Fibroblast of lung (primary cell): ENCODE data around the gene THSD7A. TPM values are rescaled to one million over a fixed set of nuclear protein-coding genes. Genes with fewer than 3 reads are reported as not detected.

ENCODE experiments used
- DNase-seq, 2 donors: peaks; one replicate each; pipeline versions ENCODE4 v3.0.0 to v3.0.0-alpha.2; 2010; ENCODE audit warnings: low read depth in 2 of 2
- H2AFZ ChIP-seq: 2 replicates; pipeline ENCODE4 v1.5.1; 2012; ENCODE audit warnings: low read length, control low read depth, inconsistent platforms
- H3K27ac ChIP-seq: 2 replicates; pipeline ENCODE4 v1.5.1; 2011; ENCODE audit warnings: low read length, control low read depth; ENCODE audit not compliant: insufficient read depth
- H3K27me3 ChIP-seq: 2 replicates; pipeline ENCODE4 v1.5.1; 2011; ENCODE audit warnings: mild to moderate bottlenecking, low read length; ENCODE audit not compliant: control insufficient read depth, insufficient read depth
- H3K36me3 ChIP-seq: 2 replicates; pipeline ENCODE4 v1.5.1; 2011; ENCODE audit warnings: low read length; ENCODE audit not compliant: control insufficient read depth, insufficient read depth
- H3K4me1 ChIP-seq: 2 replicates; pipeline ENCODE4 v1.5.1; 2011; ENCODE audit warnings: low read length; ENCODE audit not compliant: control insufficient read depth, insufficient read depth; ENCODE audit errors: extremely low read depth
- H3K4me2 ChIP-seq: 2 replicates; pipeline ENCODE4 v1.5.1; 2011; ENCODE audit warnings: low read length, control low read depth; ENCODE audit not compliant: insufficient read depth; ENCODE audit errors: extremely low read depth
- H3K4me3 ChIP-seq, 4 experiments: fragments of 200-600 bp in 1 of 4; sonication (generic) in 1 of 4; replicated peaks in 1 of 4; 2 replicates each; pipeline ENCODE4 v1.5.1; 2011 to 2016; ENCODE audit warnings: low read length in 4 of 4, low read depth in 3 of 4, mild to moderate bottlenecking in 3 of 4, control low read depth in 2 of 4, inconsistent platforms in 1 of 4, mixed read lengths in 1 of 4; ENCODE audit not compliant: insufficient read depth in 1 of 4; ENCODE audit errors: control extremely low read depth in 1 of 4
- H3K79me2 ChIP-seq: 2 replicates; pipeline ENCODE4 v1.5.1; 2012; ENCODE audit warnings: mild to moderate bottlenecking, low read length, inconsistent platforms; ENCODE audit not compliant: control insufficient read depth, insufficient read depth
- H3K9ac ChIP-seq: 2 replicates; pipeline ENCODE4 v1.5.1; 2011; ENCODE audit warnings: mild to moderate bottlenecking, low read length, control low read depth; ENCODE audit not compliant: insufficient read depth
- H3K9me3 ChIP-seq: 2 replicates; pipeline ENCODE4 v1.5.1; 2012; ENCODE audit warnings: low read depth, low read length; ENCODE audit not compliant: control insufficient read depth, insufficient read depth
- H4K20me1 ChIP-seq: 2 replicates; pipeline ENCODE4 v1.5.1; 2011; ENCODE audit warnings: low read length; ENCODE audit not compliant: control insufficient read depth, insufficient read depth; ENCODE audit errors: extremely low read depth
- CTCF ChIP-seq, 2 donors: IDR thresholded peaks in 1 of 2; conservative IDR thresholded peaks in 1 of 2; 1 replicate in 1 of 2; 2 replicates in 1 of 2; pipeline ENCODE4 v1.5.1; 2011 to 2012; ENCODE audit warnings: low read length in 2 of 2, control low read depth in 1 of 2, inconsistent platforms in 1 of 2, low read depth in 1 of 2, mild to moderate bottlenecking in 1 of 2
- EZH2 ChIP-seq: IDR thresholded peaks from 2 replicates; pipeline ENCODE4 v1.5.1; 2012; ENCODE audit warnings: low read length, control low read depth, mild to moderate bottlenecking; ENCODE audit errors: missing control alignments
- polyA plus RNA-seq, 2 donors: library from polyadenylated mRNA; depleted of rRNA in 1 of 2; stranded (reverse) in 1 of 2; unstranded in 1 of 2; fragments of >200 nt; gene quantifications; 2 replicates each; pipeline ENCODE4 v1.2.1, GENCODE V29; 2011 to 2012; ENCODE audit warnings: missing spikeins in 1 of 2
- total RNA-seq: library from RNA; depleted of rRNA; stranded (reverse); fragments of >200 nt; gene quantifications from 2 replicates; pipeline ENCODE4 v1.2.1, GENCODE V29; 2014

Gene THSD7A
- total and polyA plus RNA-seq, 2 donors (not counting 1 experiment from before 2014, with no cell fraction given), result 0.02 to 0.83 TPM

- Histone ChIP-seq H3K27me3 (no peaks in the 10 kb centered on the region), H4K20me1 (no peaks in the 10 kb centered on the region), H3K4me1 (no peaks in the 10 kb centered on the region), H3K79me2 (no peaks in the 10 kb centered on the region), H3K4me2 (no peak overlapping the region), H3K27ac (no peak overlapping the region), H2AFZ (no peak overlapping the region), H3K36me3 (no peaks in the 10 kb centered on the region), H3K9me3 (no peaks in the 10 kb centered on the region), H3K4me3 (no peak overlapping the region), H3K9ac (no peak overlapping the region)
- no peak for TF ChIP-seq EZH2
- no peak for TF ChIP-seq CTCF (conservative IDR thresholded peaks at IDR 0.05 in 1 of 2, IDR thresholded peaks at IDR 0.05 in 1 of 2; ENCODE audit: low read depth in 1 of 2, low read length in 2 of 2)
- DNase-seq, result no peak
Measured at GRCh38 chr7:11751807-11752389, 80.1 kb downstream of the THSD7A start.

GRCh38 chr7:11751315-11751714 lies 80.7 kb downstream of the THSD7A start:
- H3K36me3 ChIP-seq, result no peaks in the 10 kb centered on the region
- TF ChIP-seq EZH2 (no peak), CTCF (conservative IDR thresholded peaks at IDR 0.05 in 1 of 2, IDR thresholded peaks at IDR 0.05 in 1 of 2; ENCODE audit: low read depth in 1 of 2, low read length in 2 of 2) (no peak)
- H3K4me1 ChIP-seq, result no peaks in the 10 kb centered on the region
- no peaks in the 10 kb centered on the region for H3K79me2 ChIP-seq
- no peaks in the 10 kb centered on the region for H4K20me1 ChIP-seq
- H3K9me3 ChIP-seq, result no peaks in the 10 kb centered on the region
- no peak overlapping the region for H3K4me2 ChIP-seq
- no peak overlapping the region for H3K9ac ChIP-seq
- no peak overlapping the region for H3K4me3 ChIP-seq
- no peak for DNase-seq
- no peak overlapping the region for H3K27ac ChIP-seq
- no peak overlapping the region for H2AFZ ChIP-seq
- no peaks in the 10 kb centered on the region for H3K27me3 ChIP-seq

- Histone ChIP-seq H3K79me2 (no peaks in the 10 kb centered on the region), H3K27ac (no peak overlapping the region), H3K4me1 (no peaks in the 10 kb centered on the region), H3K9ac (no peak overlapping the region), H2AFZ (no peak overlapping the region), H3K27me3 (no peaks in the 10 kb centered on the region), H3K9me3 (no peaks in the 10 kb centered on the region), H3K4me2 (no peak overlapping the region), H4K20me1 (no peaks in the 10 kb centered on the region), H3K4me3 (no peak overlapping the region), H3K36me3 (no peaks in the 10 kb centered on the region)
- TF ChIP-seq EZH2, result no peak
- TF ChIP-seq CTCF (conservative IDR thresholded peaks at IDR 0.05 in 1 of 2, IDR thresholded peaks at IDR 0.05 in 1 of 2; ENCODE audit: low read depth in 1 of 2, low read length in 2 of 2), result no peak
- DNase-seq, result no peak
Measured at GRCh38 chr7:11750191-11750590, 81.8 kb downstream of the THSD7A start.
